ENCODE results near the gene SLC25A20. TPM values are rescaled to one million over a fixed set of nuclear protein-coding genes. Genes with fewer than 3 reads are reported as not detected.
A peak's percentile ranks its signal among the peaks of the same experiment; 100 is the strongest.

Gene SLC25A20
- total RNA-seq, 1 donor from 2014 or later = 94.1 TPM

- H3K4me1 ChIP-seq = peaks cover 19% of the 10 kb centered on the region
- H3K9me3 ChIP-seq (replicated peaks) = no peaks in the 10 kb centered on the region
- DNase-seq = no peak
- peaks cover 21% of the 10 kb centered on the region for H3K36me3 ChIP-seq
- intact Hi-C loops (cut with micrococcal nuclease) = no loop called here
- H3K27ac ChIP-seq (replicated peaks) = no peak overlapping the region
- no peak for TF ChIP-seq CTCF (IDR thresholded peaks at IDR 0.05; ENCODE audit: borderline replicate concordance)
- H3K27me3 ChIP-seq (ENCODE audit: low read depth) = no peaks in the 10 kb centered on the region
- H3K4me3 ChIP-seq = no peak overlapping the region
Measured at GRCh38 chr3:48852151-48852550, 46.5 kb downstream of the SLC25A20 start.

- no peak overlapping the region for H3K4me3 ChIP-seq
- no peaks in the 10 kb centered on the region for H3K27me3 ChIP-seq (ENCODE audit: low read depth)
- peaks cover 25% of the 10 kb centered on the region for H3K4me1 ChIP-seq
- no peak for DNase-seq
- H3K27ac ChIP-seq (replicated peaks) = no peak overlapping the region
- no peaks in the 10 kb centered on the region for H3K9me3 ChIP-seq (replicated peaks)
- no peak for TF ChIP-seq CTCF (IDR thresholded peaks at IDR 0.05; ENCODE audit: borderline replicate concordance)
- intact Hi-C loops (cut with micrococcal nuclease) = no loop called here
- peaks cover 14% of the 10 kb centered on the region for H3K36me3 ChIP-seq
Measured at GRCh38 chr3:48851407-48851806, 47.3 kb downstream of the SLC25A20 start.

- no peak for DNase-seq
- peaks cover 3% of the 10 kb centered on the region for H3K36me3 ChIP-seq
- no peak overlapping the region for H3K27ac ChIP-seq (replicated peaks)
- H3K4me3 ChIP-seq = no peak overlapping the region
- intact Hi-C loops (cut with micrococcal nuclease) = no loop called here
- H3K4me1 ChIP-seq = peaks cover 40% of the 10 kb centered on the region
- no peak for TF ChIP-seq CTCF (IDR thresholded peaks at IDR 0.05; ENCODE audit: borderline replicate concordance)
- H3K27me3 ChIP-seq (ENCODE audit: low read depth) = no peaks in the 10 kb centered on the region
- H3K9me3 ChIP-seq (replicated peaks) = no peaks in the 10 kb centered on the region
Measured at GRCh38 chr3:48848816-48849515, 49.7 kb downstream of the SLC25A20 start.

- no peaks in the 10 kb centered on the region for H3K9me3 ChIP-seq (replicated peaks)
- H3K27ac ChIP-seq (replicated peaks) = peak within 1 kb of the TSS; percentile 100
- intact Hi-C loops (cut with micrococcal nuclease) = no loop called here
- peaks cover 35% of the 10 kb centered on the region for H3K4me1 ChIP-seq
- peak; percentile 91 for DNase-seq
- H3K36me3 ChIP-seq = peaks cover under 1% of the 10 kb centered on the region
- no peak for TF ChIP-seq CTCF (IDR thresholded peaks at IDR 0.05; ENCODE audit: borderline replicate concordance)
- H3K27me3 ChIP-seq (ENCODE audit: low read depth) = no peaks in the 10 kb centered on the region
- H3K4me3 ChIP-seq = peak within 1 kb of the TSS; percentile 99
Measured at GRCh38 chr3:48847504-48848423, 50.9 kb downstream of the SLC25A20 start, which contains the start of gene PRKAR2A. PRKAR2A (minus strand) TSS chr3:48847874; CDS start chr3:48847596, 278 bp downstream.

GRCh38 chr3:48847053-48847503 is 51.6 kb downstream of the SLC25A20 start:
- Histone ChIP-seq H3K9me3 (replicated peaks) (no peaks in the 10 kb centered on the region), H3K4me1 (peaks cover 35% of the 10 kb centered on the region), H3K36me3 (no peaks in the 10 kb centered on the region), H3K27ac (replicated peaks) (peak overlapping the region; percentile 100), H3K4me3 (peak overlapping the region; percentile 99), H3K27me3 (ENCODE audit: low read depth) (no peaks in the 10 kb centered on the region)
- peak; percentile 87 for DNase-seq
- intact Hi-C loops (cut with micrococcal nuclease) = no loop called here
- TF ChIP-seq CTCF (IDR thresholded peaks at IDR 0.05; ENCODE audit: borderline replicate concordance) = no peak

All from left ventricle myocardium inferior (tissue), 1 donor.